Measurements from ENCODE around the gene CEP131. TPM values are rescaled to one million over a fixed set of nuclear protein-coding genes. Genes with fewer than 3 reads are reported as not detected.

The CEP131 gene
- total RNA-seq, 1 donor from 2014 or later: 33.2 TPM

DNA sequence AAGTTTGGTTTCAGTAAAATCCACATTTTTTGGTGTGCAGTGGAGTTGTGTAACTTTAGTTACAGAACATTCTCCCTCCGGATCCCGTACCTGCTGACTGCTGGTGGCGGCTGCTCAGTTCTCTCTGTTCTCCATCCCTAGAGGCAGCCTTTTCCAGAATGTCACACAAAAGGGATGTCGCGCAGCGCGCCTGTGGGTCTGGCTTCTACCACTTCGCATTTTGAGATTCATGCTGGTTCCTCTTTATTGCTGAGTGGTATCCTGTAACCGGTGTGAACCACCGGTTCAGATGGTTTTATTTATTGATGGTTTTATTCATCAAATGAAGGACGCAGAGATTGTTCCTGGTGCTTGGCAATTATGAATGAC, 981 bp upstream of the CEP131 start:
- Mint-ChIP-seq H3K4me3 (ENCODE audit: low read depth) (peak overlapping the region; percentile 68), H3K27ac (peak overlapping the region; percentile 76), H3K36me3 (ENCODE audit: insufficient read depth) (peaks cover 3% of the 10 kb centered on the region), H3K27me3 (no peaks in the 10 kb centered on the region), H3K4me1 (ENCODE audit: low read depth) (peaks cover 7% of the 10 kb centered on the region), H3K9me3 (ENCODE audit: low read depth) (no peaks in the 10 kb centered on the region)
- TF ChIP-seq, protein P1, sequence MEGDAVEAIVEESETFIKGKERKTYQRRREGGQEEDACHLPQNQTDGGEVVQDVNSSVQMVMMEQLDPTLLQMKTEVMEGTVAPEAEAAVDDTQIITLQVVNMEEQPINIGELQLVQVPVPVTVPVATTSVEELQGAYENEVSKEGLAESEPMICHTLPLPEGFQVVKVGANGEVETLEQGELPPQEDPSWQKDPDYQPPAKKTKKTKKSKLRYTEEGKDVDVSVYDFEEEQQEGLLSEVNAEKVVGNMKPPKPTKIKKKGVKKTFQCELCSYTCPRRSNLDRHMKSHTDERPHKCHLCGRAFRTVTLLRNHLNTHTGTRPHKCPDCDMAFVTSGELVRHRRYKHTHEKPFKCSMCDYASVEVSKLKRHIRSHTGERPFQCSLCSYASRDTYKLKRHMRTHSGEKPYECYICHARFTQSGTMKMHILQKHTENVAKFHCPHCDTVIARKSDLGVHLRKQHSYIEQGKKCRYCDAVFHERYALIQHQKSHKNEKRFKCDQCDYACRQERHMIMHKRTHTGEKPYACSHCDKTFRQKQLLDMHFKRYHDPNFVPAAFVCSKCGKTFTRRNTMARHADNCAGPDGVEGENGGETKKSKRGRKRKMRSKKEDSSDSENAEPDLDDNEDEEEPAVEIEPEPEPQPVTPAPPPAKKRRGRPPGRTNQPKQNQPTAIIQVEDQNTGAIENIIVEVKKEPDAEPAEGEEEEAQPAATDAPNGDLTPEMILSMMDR (IDR thresholded peaks at IDR 0.05; ENCODE audit: unreplicated experiment): no peak
- no peak for DNase-seq (ENCODE audit: low spot score, unreplicated experiment)

DNA sequence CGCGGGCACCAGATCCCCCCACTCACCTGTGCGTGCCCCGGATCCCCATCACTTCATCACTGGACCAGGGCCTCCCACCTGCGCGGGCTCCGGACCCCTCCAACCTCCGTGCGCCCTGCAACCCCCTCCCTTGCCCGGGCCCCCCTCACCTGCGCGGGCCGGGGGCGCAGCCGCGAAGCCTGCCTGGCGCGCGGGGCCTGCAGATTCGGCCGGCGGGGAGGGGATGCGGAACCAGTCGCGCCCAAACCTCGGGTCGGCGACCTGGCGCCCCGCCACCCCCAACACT, 202 bp downstream of the CEP131 start:
- DNase-seq (ENCODE audit: low spot score, unreplicated experiment): no peak
- Mint-ChIP-seq H3K27me3 (no peaks in the 10 kb centered on the region), H3K9me3 (ENCODE audit: low read depth) (no peaks in the 10 kb centered on the region), H3K27ac (no peak overlapping the region), H3K36me3 (ENCODE audit: insufficient read depth) (peaks cover 1% of the 10 kb centered on the region), H3K4me1 (ENCODE audit: low read depth) (peaks cover 7% of the 10 kb centered on the region), H3K4me3 (ENCODE audit: low read depth) (peak overlapping the region; percentile 74)
- TF ChIP-seq, protein P1 (IDR thresholded peaks at IDR 0.05; ENCODE audit: unreplicated experiment): no peak

DNA sequence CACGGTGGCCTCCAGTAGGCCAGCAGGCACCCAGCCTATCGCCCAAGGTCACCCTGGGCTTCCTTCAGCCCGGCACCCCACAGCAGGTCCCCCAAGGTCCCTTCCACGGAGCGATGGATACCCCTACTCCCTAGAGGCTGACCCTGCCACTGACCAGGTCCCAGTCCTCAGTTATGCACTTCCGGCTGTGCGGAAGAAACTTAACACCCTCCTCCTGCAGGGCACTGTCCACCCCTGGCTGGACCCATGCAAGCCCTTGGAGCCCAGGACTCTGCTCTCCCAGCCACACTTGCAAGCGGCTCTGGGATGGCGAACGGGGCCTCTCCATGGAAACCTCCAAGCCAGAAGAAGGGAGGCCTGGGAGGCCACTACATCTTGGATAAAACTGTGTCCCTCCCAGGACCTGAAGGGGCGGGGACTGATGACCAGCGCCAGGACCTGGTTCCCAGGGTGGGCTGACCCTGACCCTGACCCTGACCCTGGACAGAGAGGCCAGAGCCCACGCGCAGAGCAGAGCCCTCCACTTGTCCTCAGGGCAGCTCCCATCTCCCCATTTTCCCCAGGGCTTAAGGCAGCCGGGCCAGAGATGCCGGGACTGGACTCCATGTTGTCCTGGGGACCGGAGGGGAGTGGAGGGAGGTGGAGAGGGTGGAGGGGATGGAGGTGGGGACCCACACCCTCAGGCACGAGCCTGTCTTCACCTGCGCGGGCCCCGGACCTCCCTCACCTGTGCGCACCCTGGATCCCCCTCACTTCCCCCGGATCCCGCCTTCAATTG, 734 bp downstream of the CEP131 start:
- TF ChIP-seq, protein P1 (IDR thresholded peaks at IDR 0.05; ENCODE audit: unreplicated experiment): no peak
- Mint-ChIP-seq H3K27me3 (no peaks in the 10 kb centered on the region), H3K36me3 (ENCODE audit: insufficient read depth) (peaks cover 2% of the 10 kb centered on the region), H3K27ac (no peak overlapping the region), H3K4me3 (ENCODE audit: low read depth) (peak overlapping the region; percentile 74), H3K9me3 (ENCODE audit: low read depth) (no peaks in the 10 kb centered on the region), H3K4me1 (ENCODE audit: low read depth) (peaks cover 7% of the 10 kb centered on the region)
- no peak for DNase-seq (ENCODE audit: low spot score, unreplicated experiment)

DNA sequence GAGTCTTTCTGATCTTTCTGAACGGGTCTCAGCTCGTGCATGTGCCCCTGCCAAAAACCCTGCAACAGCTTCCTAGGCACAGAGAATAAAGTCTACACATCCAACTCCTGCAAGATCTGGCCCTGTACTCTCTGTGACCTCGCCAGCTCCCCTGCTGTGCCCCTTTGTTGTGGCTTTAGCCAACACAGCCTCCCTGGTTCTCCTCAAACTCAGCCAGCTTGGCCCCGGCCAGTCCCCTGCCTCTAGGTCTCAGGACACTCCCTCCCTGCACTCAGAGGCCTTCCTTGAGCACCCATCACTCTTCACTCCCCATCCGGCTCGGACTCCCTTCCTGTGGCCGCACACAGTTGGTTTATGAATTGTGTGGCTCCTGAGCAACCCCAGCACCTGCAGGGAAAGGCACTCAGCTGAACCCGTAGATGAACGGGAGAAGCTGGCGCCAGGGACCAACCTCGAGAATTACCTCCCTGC, 1.4 kb downstream of the CEP131 start:
- DNase-seq (ENCODE audit: low spot score, unreplicated experiment): no peak
- Mint-ChIP-seq H3K4me1 (ENCODE audit: low read depth) (peaks cover 7% of the 10 kb centered on the region), H3K27ac (no peak overlapping the region), H3K4me3 (ENCODE audit: low read depth) (peak overlapping the region; percentile 74), H3K9me3 (ENCODE audit: low read depth) (no peaks in the 10 kb centered on the region), H3K27me3 (no peaks in the 10 kb centered on the region), H3K36me3 (ENCODE audit: insufficient read depth) (peaks cover 3% of the 10 kb centered on the region)
- TF ChIP-seq, protein P1 (IDR thresholded peaks at IDR 0.05; ENCODE audit: unreplicated experiment): no peak

DNA sequence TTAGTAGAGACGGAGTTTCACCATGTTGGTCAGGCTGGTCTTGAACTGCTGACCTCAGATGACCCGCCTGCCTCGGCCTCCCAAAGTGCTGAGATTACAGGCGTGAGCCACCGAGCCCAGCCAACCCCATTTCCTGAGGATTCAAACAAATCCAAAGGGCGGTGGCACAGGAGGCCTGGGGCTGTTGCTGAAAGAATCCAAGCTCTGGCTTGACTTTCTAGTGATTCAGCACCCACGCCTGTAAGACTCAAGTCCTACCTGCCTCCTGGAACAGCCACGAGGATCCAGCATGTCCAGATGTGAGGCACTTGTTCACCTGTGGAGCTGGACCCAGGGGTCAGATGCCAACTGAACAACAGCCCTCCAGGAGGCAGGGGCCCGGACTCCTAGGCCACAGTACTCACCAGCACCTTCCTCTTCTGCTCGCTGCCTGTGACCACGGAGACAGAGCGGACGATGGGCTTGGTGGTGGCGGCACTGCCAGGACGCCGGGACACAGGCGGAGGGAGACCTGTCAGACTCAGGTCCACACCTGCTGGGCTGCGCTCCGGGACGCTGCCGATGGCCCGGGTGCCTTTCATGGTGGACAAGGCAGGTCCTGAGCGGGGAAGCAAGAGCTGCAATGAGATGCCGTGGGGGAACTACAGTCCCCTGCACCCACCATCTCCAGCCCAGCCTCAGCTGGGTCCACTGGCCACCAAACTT, 3.1 kb downstream of the CEP131 start:
- no peak for DNase-seq (ENCODE audit: low spot score, unreplicated experiment)
- Mint-ChIP-seq H3K9me3 (ENCODE audit: low read depth) (no peaks in the 10 kb centered on the region), H3K27me3 (no peaks in the 10 kb centered on the region), H3K4me1 (ENCODE audit: low read depth) (peaks cover 7% of the 10 kb centered on the region), H3K27ac (no peak overlapping the region), H3K36me3 (ENCODE audit: insufficient read depth) (peaks cover 3% of the 10 kb centered on the region), H3K4me3 (ENCODE audit: low read depth) (no peak overlapping the region)
- TF ChIP-seq, protein P1 (IDR thresholded peaks at IDR 0.05; ENCODE audit: unreplicated experiment): no peak
